Caco-2 (cell line): ENCODE data around the gene CDC37L1. TPM values are rescaled to one million over a fixed set of nuclear protein-coding genes. Genes with fewer than 3 reads are reported as not detected.
"Not testable (repeated sequence)": the region's sequence is repeated elsewhere in the genome, so short reads cannot be mapped to it uniquely, and the experiment has no call there.

Source experiments
- BruUV-seq: library from RNA; stranded (reverse); fragments of 400-500 nt; replicated peaks from 2 replicates; lab custom pipeline; 2021; lab: Mats Ljungman, UMichigan
- CTCF ChIA-PET: fragments of 300-600 bp; sonication (Branson Sonifier 250); formaldehyde crosslinking; loops from one replicate; lab custom pipeline; 2022; ENCODE audit warnings: antibody characterized with exemption; lab: Charles Lee
- POLR2A ChIA-PET: fragments of 300-600 bp; sonication (Branson Sonifier 250); formaldehyde crosslinking; loops from one replicate; lab custom pipeline; 2022; ENCODE audit warnings: antibody characterized with exemption; lab: Charles Lee
- DNase-seq, 2 experiments: peaks; one replicate each; pipeline versions ENCODE4 v3.0.0 to v3.0.0-alpha.2; 2020 to 2022
- H3K27me3 ChIP-seq: replicated peaks from 2 replicates; pipeline ENCODE4 v1.6.0; 2011; ENCODE audit warnings: low read length; ENCODE audit not compliant: control insufficient read depth, insufficient read depth
- H3K36me3 ChIP-seq: 2 replicates; pipeline ENCODE4 v1.5.1; 2011; ENCODE audit warnings: low read length; ENCODE audit not compliant: control insufficient read depth, insufficient read depth
- H3K4me1 ChIP-seq: fragments of 250-450 bp; sonication (Bioruptor Pico); 2 replicates; pipeline ENCODE4 v1.5.1; 2020; ENCODE audit warnings: mild to moderate bottlenecking
- H3K4me3 ChIP-seq: 2 replicates; pipeline ENCODE4 v1.5.1; 2011; ENCODE audit warnings: low read depth, mild to moderate bottlenecking, control low read depth, low read length
- H3K9me3 ChIP-seq: fragments of 250-450 bp; sonication (Bioruptor Pico); 2 replicates; pipeline ENCODE4 v1.5.1; 2020; ENCODE audit warnings: mild to moderate bottlenecking, moderate library complexity
- H3K27ac Mint-ChIP-seq: one replicate; pipeline ENCODE4 v1.8.0; 2022; ENCODE audit warnings: mixed read lengths; ENCODE audit not compliant: unreplicated experiment
- H3K27me3 Mint-ChIP-seq: one replicate; pipeline ENCODE4 v1.8.0; 2022; ENCODE audit warnings: mixed read lengths; ENCODE audit not compliant: insufficient read depth, unreplicated experiment
- H3K36me3 Mint-ChIP-seq: one replicate; pipeline ENCODE4 v1.8.0; 2022; ENCODE audit warnings: mild to moderate bottlenecking, mixed read lengths; ENCODE audit not compliant: insufficient read depth, unreplicated experiment
- H3K4me1 Mint-ChIP-seq: one replicate; pipeline ENCODE4 v1.8.0; 2022; ENCODE audit warnings: low read depth, mixed read lengths; ENCODE audit not compliant: unreplicated experiment
- H3K4me3 Mint-ChIP-seq: one replicate; pipeline ENCODE4 v1.8.0; 2022; ENCODE audit warnings: mild to moderate bottlenecking, moderate library complexity, mixed read lengths; ENCODE audit not compliant: unreplicated experiment
- H3K9me3 Mint-ChIP-seq: one replicate; pipeline ENCODE4 v1.8.0; 2022; ENCODE audit warnings: mixed read lengths; ENCODE audit not compliant: unreplicated experiment
- intact Hi-C: fragments of 100-400 bp; cut with micrococcal nuclease; formaldehyde crosslinking; loops from one replicate; pipeline ENCODE4 v1.10.0; 2022; ENCODE audit not compliant: unreplicated experiment
- total RNA-seq: library from RNA; stranded (reverse); gene quantifications from 2 replicates; pipeline ENCODE4 v1.2.3, GENCODE V29; 2022
- TF ChIP-seq, protein P1 (sequence below), 2 experiments: fragments of 200-600 bp in 1 of 2; IDR thresholded peaks; 1 replicate in 1 of 2; 2 replicates in 1 of 2; pipeline versions ENCODE4 v1.5.1 to v1.8.0; 2011 to 2022; ENCODE audit warnings: antibody characterized with exemption in 1 of 2, control low read depth in 1 of 2, inconsistent platforms in 1 of 2, low read depth in 1 of 2, low read length in 1 of 2, mild to moderate bottlenecking in 1 of 2, moderate library complexity in 1 of 2; ENCODE audit not compliant: insufficient read depth in 1 of 2, severe bottlenecking in 1 of 2, unreplicated experiment in 1 of 2

The CDC37L1 gene
- total RNA-seq, 1 experiment from 2014 or later, result 9.3 TPM

DNA sequence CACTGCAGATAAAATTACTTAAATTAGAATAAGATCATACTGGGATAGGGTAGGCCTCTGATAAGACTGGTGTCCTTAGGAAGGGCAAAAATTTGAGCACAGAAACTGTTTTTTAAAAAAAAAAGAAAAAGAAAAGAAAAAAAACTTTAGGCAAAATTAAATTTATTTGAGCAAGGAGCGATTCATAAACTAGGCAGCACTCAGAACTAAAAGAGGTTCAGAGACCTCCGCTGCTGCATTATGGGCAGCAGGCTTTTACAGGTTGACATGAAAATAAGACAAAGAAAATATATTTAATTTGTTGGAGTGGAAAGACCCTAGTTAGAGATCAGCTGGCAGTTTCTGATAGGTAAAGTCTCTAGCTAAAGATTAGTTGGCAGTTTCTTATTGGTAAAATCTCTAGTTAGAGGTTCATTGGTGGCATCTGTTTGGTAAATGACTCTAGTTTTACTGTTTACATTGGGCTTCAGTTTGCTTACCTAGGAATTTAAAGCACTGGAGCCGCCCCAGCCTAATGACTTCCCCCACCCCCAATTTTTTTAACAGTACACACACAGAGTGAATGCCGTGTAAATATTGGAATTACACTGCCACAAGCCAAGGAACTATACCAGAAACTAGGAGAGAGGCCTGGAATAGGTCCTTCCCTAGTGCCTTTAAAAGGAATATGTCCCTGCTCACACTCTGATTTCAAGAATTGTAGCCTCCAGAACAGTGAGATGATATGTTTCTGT, 21.8 kb upstream of the CDC37L1 start:
- H3K9me3 ChIP-seq, result no peaks in the 10 kb centered on the region
- intact Hi-C loops, result no loop called here
- H3K4me3 ChIP-seq, result no peak overlapping the region
- Mint-ChIP-seq H3K36me3 (no peaks in the 10 kb centered on the region), H3K27ac (no peak overlapping the region), H3K4me1 (peaks cover 16% of the 10 kb centered on the region), H3K4me3 (no peak overlapping the region), H3K27me3 (no peaks in the 10 kb centered on the region), H3K9me3 (no peaks in the 10 kb centered on the region)
- H3K36me3 ChIP-seq, result no peaks in the 10 kb centered on the region
- BruUV-seq, result no TSS peak
- ChIA-PET POLR2A (no interaction called here), CTCF (no interaction called here)
- peak; percentile 51 to 56 for DNase-seq
- no peaks in the 10 kb centered on the region for H3K27me3 ChIP-seq
- peaks cover 10% of the 10 kb centered on the region; the same call in 1 of the 2 replicates for H3K4me1 ChIP-seq
- TF ChIP-seq, protein P1, sequence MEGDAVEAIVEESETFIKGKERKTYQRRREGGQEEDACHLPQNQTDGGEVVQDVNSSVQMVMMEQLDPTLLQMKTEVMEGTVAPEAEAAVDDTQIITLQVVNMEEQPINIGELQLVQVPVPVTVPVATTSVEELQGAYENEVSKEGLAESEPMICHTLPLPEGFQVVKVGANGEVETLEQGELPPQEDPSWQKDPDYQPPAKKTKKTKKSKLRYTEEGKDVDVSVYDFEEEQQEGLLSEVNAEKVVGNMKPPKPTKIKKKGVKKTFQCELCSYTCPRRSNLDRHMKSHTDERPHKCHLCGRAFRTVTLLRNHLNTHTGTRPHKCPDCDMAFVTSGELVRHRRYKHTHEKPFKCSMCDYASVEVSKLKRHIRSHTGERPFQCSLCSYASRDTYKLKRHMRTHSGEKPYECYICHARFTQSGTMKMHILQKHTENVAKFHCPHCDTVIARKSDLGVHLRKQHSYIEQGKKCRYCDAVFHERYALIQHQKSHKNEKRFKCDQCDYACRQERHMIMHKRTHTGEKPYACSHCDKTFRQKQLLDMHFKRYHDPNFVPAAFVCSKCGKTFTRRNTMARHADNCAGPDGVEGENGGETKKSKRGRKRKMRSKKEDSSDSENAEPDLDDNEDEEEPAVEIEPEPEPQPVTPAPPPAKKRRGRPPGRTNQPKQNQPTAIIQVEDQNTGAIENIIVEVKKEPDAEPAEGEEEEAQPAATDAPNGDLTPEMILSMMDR (IDR thresholded peaks at IDR 0.05; ENCODE audit: insufficient read depth in 1 of 2, low read depth in 1 of 2, low read length in 1 of 2, severe bottlenecking in 1 of 2, unreplicated experiment in 1 of 2), result no peak

DNA sequence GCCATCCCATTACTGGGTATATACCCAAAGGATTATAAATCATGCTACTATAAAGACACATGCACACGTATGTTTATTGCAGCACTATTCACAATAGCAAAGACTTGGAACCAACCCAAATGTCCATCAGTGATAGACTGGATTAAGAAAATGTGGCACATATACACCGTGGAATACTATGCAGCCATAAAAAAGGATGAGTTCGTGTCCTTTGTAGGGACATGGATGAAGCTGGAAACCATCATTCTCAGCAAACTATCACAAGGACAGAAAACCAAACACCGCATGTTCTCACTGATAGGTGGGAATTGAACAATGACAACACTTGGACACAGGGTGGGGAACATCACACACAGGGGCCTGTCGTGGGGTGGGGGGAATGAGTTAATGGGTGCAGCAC, 18.7 kb upstream of the CDC37L1 start:
- H3K4me1 Mint-ChIP-seq, result peaks cover 16% of the 10 kb centered on the region
- H3K27me3 Mint-ChIP-seq, H3K27me3 ChIP-seq, H3K4me3 ChIP-seq, H3K36me3 Mint-ChIP-seq, H3K9me3 Mint-ChIP-seq, H3K36me3 ChIP-seq, DNase-seq, BruUV-seq, H3K9me3 ChIP-seq, H3K4me3 Mint-ChIP-seq, POLR2A ChIA-PET, CTCF ChIA-PET, H3K27ac Mint-ChIP-seq: not testable (repeated sequence)
- intact Hi-C loops, result loop anchor here (5.0 to 10.0 kb wide), 3 partner anchors 82 to 324 kb away; partner anchors contain the start of genes AK3, JAK2 and RCL1
- peaks cover 17% of the 10 kb centered on the region; the same call in 1 of the 2 replicates for H3K4me1 ChIP-seq

DNA sequence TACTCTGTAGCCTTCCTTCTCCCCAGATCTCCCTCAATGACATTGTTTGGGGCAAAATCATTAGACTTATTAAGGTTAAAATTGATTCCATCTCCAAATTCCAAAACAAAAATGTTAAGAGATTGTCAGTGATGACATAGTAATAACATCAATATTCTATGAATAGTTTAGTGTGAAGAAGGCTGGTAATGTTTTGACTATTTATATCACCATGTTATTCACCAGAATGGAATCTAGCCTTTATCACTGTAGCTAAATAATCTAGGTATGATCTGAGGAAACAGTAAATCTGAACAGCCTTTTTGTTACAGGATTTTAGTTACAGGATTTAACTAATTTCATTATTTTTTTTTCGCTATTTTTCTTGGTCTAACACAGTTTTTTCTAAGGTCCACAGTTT, 18.2 kb upstream of the CDC37L1 start:
- DNase-seq, result no peak
- Histone ChIP-seq H3K4me3 (no peak overlapping the region), H3K36me3 (no peaks in the 10 kb centered on the region), H3K4me1 (peaks cover 17% of the 10 kb centered on the region; the same call in 1 of the 2 replicates), H3K27me3 (no peaks in the 10 kb centered on the region), H3K9me3 (no peaks in the 10 kb centered on the region)
- no peaks in the 10 kb centered on the region for H3K36me3 Mint-ChIP-seq
- intact Hi-C loops, result loop anchor here (5.0 to 10.0 kb wide), 3 partner anchors 81 to 324 kb away; partner anchors contain the start of genes AK3, JAK2 and RCL1
- H3K4me3 Mint-ChIP-seq, result no peak overlapping the region
- H3K4me1 Mint-ChIP-seq, result peaks cover 16% of the 10 kb centered on the region
- H3K9me3 Mint-ChIP-seq, result no peaks in the 10 kb centered on the region
- TF ChIP-seq, protein P1 (IDR thresholded peaks at IDR 0.05; ENCODE audit: insufficient read depth in 1 of 2, low read depth in 1 of 2, low read length in 1 of 2, severe bottlenecking in 1 of 2, unreplicated experiment in 1 of 2), result no peak
- ChIA-PET POLR2A (no interaction called here), CTCF (no interaction called here)
- no peaks in the 10 kb centered on the region for H3K27me3 Mint-ChIP-seq
- H3K27ac Mint-ChIP-seq, result no peak overlapping the region
- BruUV-seq, result no TSS peak
